SK-N-MC (cell line): ENCODE results near the gene ACTA1.

Experiments used
- DNase-seq: peaks from one replicate; pipeline ENCODE4 v3.0.0-alpha.2; 2011; ENCODE audit warnings: low read depth, low spot score
- H3K27ac ChIP-seq: fragments of 200-600 bp; sonication (generic); 2 replicates; pipeline ENCODE4 v1.5.1; 2016; ENCODE audit warnings: mixed run types
- H3K36me3 ChIP-seq: fragments of 200-600 bp; sonication (generic); 2 replicates; pipeline ENCODE4 v1.6.1; 2017; ENCODE audit warnings: antibody characterized with exemption, low read length, mixed read lengths; ENCODE audit not compliant: insufficient read depth
- H3K4me3 ChIP-seq: fragments of 200-600 bp; sonication (generic); 2 replicates; pipeline ENCODE4 v1.5.1; 2016
- H3K9ac ChIP-seq: fragments of 200-600 bp; sonication (generic); 2 replicates; pipeline ENCODE4 v1.8.0; 2017; ENCODE audit warnings: mixed run types, mixed read lengths; ENCODE audit not compliant: insufficient read length
- H3K9me3 ChIP-seq: fragments of 200-600 bp; sonication (generic); 2 replicates; pipeline ENCODE4 v1.6.1; 2017; ENCODE audit warnings: low read depth, mild to moderate bottlenecking, antibody characterized with exemption, low read length, moderate library complexity, mixed read lengths
- EZH2 ChIP-seq: fragments of 200-600 bp; sonication (generic); IDR thresholded peaks from one replicate; pipeline ENCODE4 v1.6.1; 2017; ENCODE audit warnings: antibody characterized with exemption
- FOXP2 ChIP-seq: optimal IDR thresholded peaks from 2 replicates; pipeline ENCODE3; 2011; ENCODE audit warnings: mild to moderate bottlenecking, moderate library complexity; ENCODE audit not compliant: insufficient read depth; ENCODE audit errors: extremely low read length, control extremely low read depth
- POLR2AphosphoS5 ChIP-seq: IDR thresholded peaks from 2 replicates; pipeline ENCODE4 v1.6.1; 2012; ENCODE audit warnings: mild to moderate bottlenecking, low read depth, low read length, borderline replicate concordance

ACTA1 gene

DNA sequence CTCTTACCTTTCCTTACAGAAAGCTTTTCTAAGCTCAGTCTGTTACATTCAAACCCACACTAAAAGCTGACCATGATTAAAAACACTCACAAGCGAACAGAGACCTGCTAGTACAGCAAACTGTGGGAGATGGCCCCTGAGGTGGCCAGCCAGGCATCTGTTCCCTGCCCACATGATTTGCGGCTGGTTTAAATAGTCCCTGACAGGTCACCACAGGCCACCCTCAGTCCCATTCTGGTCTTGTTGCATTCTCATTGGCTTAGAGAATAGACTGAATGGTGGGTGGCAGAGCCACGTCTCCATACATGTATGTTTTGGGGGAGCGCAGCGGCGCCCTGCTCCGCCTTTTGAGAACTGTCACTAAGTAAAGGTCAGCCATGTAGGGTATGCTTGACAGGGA lies 2.3 kb upstream of the ACTA1 start:
- TF ChIP-seq POLR2AphosphoS5: no peak
- TF ChIP-seq EZH2: no peak
- TF ChIP-seq FOXP2: no peak
- H3K27ac ChIP-seq: no peak overlapping the region
- no peak for DNase-seq
- H3K9ac ChIP-seq: no peak overlapping the region
- no peak overlapping the region for H3K4me3 ChIP-seq
- H3K36me3 ChIP-seq: peaks cover 10% of the 10 kb centered on the region
- H3K9me3 ChIP-seq: no peaks in the 10 kb centered on the region

DNA sequence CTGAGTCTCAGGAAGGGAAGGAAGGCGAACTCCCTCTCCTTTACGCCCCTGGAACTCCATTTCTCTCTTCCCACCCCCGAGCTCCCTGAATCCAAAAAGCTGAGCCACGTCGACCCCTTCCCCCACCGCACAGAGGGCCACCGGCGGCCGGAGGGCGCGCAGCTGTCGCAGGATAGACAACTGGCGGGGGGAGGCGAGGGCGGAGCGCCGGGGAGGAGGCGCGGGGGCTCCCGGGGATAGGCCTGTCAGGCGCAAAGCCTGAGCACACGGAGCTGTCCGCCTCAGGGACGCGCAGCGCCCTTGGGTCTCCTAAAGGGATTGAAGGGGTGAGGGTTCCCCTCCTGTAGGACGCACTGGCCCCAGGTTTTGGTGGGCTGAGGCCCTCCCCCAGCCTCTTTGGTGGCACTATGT lies 752 bp upstream of the ACTA1 start:
- Histone ChIP-seq H3K9ac (no peak overlapping the region), H3K36me3 (no peaks in the 10 kb centered on the region), H3K27ac (no peak overlapping the region), H3K4me3 (no peak overlapping the region), H3K9me3 (no peaks in the 10 kb centered on the region)
- DNase-seq: no peak
- TF ChIP-seq POLR2AphosphoS5 (no peak), EZH2 (no peak), FOXP2 (no peak)

DNA sequence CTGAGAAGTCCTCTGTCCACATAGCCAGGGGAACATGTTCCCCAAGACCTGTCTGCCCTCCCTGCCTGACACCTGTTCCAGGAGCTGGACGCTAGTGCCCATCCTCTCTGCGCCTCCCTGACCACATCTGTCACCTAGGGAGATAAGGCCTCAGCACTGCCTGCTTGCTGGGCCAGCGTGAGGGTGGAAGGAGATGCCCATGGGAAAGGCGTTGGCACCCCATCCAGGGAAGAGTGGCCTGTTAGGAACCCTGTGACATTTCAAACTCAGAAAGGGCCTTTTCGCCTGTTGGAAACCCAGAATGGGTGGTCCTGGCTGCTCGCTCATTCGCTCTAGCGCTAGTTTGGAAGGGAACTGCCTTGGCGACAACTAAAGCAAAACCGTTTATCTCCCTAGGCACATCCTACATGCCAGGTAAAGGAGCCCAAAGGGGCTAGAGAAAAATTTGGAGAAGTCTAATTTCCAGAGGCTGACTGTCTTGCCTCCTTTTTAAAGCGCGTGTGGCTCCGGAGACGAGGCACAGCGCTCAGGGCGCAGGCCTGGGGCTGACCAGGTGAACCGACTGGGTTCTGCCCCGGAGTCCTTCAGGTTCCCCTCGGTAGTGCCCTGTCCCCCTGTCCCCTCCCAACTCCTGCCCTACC lies 410 bp downstream of the ACTA1 start:
- Histone ChIP-seq H3K27ac (no peak overlapping the region), H3K4me3 (no peak overlapping the region), H3K36me3 (no peaks in the 10 kb centered on the region), H3K9me3 (no peaks in the 10 kb centered on the region), H3K9ac (no peak overlapping the region)
- no peak for DNase-seq
- TF ChIP-seq FOXP2 (no peak), EZH2 (no peak), POLR2AphosphoS5 (no peak)

DNA sequence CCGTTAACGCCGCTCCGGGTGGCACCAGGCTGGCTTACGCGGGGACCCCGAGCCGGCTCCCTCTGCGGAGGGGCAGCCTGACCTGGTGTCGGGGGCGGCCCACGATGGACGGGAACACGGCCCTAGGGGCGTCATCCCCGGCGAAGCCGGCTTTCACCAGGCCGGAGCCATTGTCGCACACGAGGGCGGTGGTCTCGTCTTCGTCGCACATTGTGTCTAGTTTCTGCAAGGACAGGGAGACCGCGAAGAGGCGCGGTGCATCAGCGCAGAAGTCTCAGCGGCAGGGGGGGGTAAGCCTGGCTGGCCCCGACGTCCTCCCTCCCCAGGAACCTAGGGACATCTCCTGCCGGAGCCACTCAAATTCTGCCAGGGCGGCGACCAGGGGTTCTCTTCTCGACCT lies 989 bp downstream of the ACTA1 start:
- H3K36me3 ChIP-seq: no peaks in the 10 kb centered on the region
- H3K4me3 ChIP-seq: no peak overlapping the region
- DNase-seq: no peak
- no peaks in the 10 kb centered on the region for H3K9me3 ChIP-seq
- no peak for TF ChIP-seq EZH2
- TF ChIP-seq FOXP2: no peak
- no peak for TF ChIP-seq POLR2AphosphoS5
- no peak overlapping the region for H3K27ac ChIP-seq
- no peak overlapping the region for H3K9ac ChIP-seq

DNA sequence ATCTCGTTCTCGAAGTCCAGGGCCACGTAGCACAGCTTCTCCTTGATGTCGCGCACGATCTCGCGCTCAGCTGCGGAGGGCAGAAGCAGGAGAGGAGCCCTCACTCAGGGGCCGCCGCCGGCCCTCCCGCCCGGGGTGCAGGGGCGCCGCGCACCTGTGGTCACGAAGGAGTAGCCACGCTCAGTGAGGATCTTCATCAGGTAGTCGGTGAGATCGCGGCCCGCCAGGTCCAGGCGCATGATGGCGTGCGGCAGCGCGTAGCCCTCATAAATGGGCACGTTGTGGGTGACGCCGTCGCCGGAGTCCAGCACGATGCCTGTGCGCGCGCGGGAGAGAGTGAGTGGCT lies 1.8 kb downstream of the ACTA1 start:
- Histone ChIP-seq H3K9me3 (no peaks in the 10 kb centered on the region), H3K36me3 (no peaks in the 10 kb centered on the region), H3K9ac (no peak overlapping the region), H3K4me3 (peak overlapping the region; percentile 59; the same call in 1 of the 2 replicates), H3K27ac (no peak overlapping the region)
- TF ChIP-seq POLR2AphosphoS5 (no peak), FOXP2 (no peak), EZH2 (no peak)
- DNase-seq: no peak

DNA sequence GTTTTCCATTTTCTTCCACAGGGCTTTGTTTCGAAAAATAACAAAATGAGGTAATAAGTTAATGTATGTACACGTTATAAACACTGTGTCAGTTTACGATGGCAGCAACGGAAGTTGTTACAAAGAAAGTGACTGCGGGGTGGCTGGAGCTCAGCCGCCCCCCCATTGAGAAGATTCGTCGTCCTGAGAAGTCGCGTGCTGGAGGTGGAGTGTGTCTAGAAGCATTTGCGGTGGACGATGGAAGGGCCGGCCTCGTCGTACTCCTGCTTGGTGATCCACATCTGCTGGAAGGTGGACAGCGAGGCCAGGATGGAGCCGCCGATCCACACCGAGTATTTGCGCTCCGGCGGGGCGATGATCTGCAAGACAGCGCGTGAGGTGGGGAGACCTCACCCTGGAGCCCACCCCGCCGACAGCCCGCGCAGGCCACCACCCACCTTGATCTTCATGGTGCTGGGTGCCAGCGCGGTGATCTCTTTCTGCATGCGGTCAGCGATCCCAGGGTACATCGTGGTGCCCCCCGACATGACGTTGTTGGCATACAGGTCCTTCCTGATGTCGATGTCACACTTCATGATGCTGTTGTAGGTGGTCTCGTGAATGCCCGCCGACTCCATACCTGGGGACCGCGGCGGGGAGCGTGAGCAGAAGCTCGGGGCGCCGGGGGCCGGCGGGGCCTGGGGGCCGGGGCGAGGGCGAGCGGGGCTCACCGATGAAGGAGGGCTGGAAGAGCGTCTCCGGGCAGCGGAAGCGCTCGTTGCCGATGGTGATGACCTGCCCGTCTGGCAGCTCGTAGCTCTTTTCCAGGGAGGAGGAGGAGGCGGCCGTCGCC lies 2.4 kb downstream of the ACTA1 start:
- no peak for DNase-seq
- peak overlapping the region; percentile 59 for H3K4me3 ChIP-seq
- peak; percentile 87 for TF ChIP-seq EZH2
- TF ChIP-seq POLR2AphosphoS5: no peak

DNA sequence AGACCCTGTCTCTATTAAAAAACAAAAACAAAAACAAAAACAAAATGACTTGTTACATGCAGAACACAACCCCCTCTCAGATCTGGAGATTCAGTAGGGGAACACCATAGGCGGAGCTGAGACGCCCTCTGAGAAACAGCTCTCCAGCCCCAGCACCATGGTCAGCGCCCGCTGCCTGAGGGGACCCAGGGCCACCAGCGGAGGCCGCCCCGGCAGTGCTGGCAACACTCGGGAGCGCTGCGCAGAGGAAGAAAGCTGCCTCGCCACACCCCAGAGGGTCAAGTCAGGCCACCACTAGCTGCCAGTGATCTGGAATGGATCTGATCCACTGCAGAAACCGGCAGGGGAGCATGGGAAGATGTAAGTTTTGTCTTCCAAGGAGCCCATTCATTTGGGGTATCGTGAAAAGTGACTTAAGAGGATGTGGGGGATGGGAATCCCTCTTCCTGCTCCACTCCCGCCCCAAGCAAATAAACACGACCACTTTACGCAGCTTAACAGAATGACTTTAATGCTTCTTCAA lies 3.1 kb downstream of the ACTA1 start:
- Histone ChIP-seq H3K9me3 (no peaks in the 10 kb centered on the region), H3K4me3 (peak overlapping the region; percentile 59), H3K36me3 (no peaks in the 10 kb centered on the region), H3K9ac (no peak overlapping the region), H3K27ac (no peak overlapping the region)
- no peak for DNase-seq
- no peak for TF ChIP-seq EZH2

More for the DNA sequence above, 2.4 kb downstream of the ACTA1 start:
- Histone ChIP-seq H3K9me3 (no peaks in the 10 kb centered on the region), H3K9ac (no peak overlapping the region), H3K27ac (no peak overlapping the region), H3K36me3 (no peaks in the 10 kb centered on the region)

DNA sequence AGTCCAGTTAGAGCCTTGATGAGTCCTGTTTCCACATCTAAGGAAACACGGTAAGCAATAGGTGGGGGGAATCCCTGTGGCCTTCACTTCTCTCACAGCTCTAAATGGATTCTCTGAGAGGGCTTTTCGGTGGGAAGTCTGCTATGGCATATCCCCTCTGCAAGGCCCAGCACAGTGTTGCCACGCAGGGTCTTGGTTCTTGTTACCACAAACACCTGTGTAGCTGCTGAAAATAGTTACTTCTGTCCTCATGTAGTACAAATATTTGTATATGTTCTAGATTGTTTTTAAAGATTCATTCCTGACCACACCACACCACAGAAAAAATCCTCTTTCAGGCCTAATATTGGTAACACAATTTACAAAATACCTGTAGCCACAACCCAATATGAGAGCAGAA lies 5.6 kb downstream of the ACTA1 start:
- no peak for DNase-seq
- H3K9me3 ChIP-seq: no peaks in the 10 kb centered on the region
- H3K36me3 ChIP-seq: no peaks in the 10 kb centered on the region
- H3K27ac ChIP-seq: no peak overlapping the region
- no peak overlapping the region for H3K4me3 ChIP-seq
- TF ChIP-seq POLR2AphosphoS5 (no peak), FOXP2 (no peak), EZH2 (no peak)
- H3K9ac ChIP-seq: no peak overlapping the region
